NCI-H1105 treated with DMSO at 0.1 percent for 48 hours (cell line): ENCODE measurements around the gene LDB2.

Experiments used
- DNase-seq: peaks from one replicate; lab custom pipeline; 2025; lab: John Stamatoyannopoulos, UW

LDB2 gene

DNA sequence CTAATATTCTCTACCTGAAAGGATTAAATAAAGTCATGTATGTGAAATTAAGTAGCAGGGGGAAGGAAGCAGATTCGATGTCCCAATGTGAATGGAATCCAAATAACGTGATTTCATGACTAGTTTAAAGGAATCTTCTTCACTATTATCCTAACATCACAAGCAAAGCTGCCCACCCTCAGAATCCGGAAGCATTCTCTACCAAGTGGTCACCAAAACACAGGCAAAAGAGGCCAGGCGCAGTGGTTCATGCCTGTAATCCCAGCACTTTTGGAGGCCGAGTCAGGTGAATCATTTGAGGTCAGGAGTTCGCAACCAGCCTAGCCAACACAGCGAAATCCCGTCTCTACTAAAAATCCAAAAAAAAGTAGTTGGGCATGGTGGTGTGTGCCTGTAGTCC is 212.9 kb downstream of the LDB2 start:
- DNase-seq = no peak

DNA sequence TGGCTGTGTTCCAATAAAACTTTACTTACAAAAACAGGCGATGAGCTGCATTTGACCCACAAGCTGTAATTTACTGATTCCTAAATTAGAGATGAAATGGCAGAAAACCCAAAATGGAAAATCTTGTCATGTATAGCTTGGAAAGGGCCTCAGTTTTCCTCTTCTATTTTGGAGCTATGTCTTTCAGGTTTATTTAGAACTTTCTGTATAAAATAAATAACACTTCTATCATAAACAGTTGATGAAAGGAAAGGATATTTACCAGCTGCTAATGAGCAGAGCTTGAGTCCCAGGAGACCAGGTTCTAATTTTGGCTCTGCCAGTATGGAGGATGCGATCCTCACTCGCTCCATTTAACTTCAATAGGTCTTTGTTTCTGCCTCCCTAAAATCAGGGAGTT is 213.5 kb downstream of the LDB2 start:
- DNase-seq = no peak

DNA sequence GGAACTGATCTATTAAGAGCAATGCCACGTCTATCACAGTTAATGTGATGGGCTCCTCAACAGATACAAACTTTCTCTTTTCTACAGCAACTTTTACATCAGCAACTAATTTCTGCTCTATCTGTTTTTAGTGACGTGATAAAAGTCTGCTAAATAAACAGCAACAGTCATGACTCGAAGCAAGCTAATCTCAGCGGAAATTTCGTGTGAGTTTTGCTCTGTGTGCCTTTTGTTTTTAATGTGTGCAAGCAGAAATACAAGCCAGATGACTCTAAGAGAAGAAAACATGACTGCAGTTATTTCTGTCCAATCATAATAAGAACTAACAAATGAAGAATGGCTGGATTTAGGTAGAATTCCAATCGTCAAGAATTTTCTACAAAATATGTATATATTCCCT is 214.3 kb downstream of the LDB2 start:
- DNase-seq = no peak

DNA sequence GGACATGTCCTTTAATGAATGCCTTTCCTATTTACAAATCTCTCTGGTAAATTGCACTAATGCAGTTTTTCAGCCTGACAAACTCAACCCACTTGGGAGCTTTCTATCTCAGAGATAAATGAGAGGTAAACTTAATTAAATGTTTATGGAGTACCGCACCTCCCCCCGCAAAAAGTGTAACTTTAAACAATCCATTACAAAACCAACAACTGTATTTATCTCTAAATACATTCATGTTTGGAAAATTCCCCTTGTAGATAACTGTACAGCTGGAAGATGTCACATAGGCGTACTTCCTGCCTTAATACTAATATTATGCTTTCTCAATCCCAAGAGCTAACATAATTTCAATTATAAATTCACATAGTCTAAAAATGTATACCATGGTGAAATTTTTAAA is 215.5 kb downstream of the LDB2 start:
- DNase-seq = no peak

DNA sequence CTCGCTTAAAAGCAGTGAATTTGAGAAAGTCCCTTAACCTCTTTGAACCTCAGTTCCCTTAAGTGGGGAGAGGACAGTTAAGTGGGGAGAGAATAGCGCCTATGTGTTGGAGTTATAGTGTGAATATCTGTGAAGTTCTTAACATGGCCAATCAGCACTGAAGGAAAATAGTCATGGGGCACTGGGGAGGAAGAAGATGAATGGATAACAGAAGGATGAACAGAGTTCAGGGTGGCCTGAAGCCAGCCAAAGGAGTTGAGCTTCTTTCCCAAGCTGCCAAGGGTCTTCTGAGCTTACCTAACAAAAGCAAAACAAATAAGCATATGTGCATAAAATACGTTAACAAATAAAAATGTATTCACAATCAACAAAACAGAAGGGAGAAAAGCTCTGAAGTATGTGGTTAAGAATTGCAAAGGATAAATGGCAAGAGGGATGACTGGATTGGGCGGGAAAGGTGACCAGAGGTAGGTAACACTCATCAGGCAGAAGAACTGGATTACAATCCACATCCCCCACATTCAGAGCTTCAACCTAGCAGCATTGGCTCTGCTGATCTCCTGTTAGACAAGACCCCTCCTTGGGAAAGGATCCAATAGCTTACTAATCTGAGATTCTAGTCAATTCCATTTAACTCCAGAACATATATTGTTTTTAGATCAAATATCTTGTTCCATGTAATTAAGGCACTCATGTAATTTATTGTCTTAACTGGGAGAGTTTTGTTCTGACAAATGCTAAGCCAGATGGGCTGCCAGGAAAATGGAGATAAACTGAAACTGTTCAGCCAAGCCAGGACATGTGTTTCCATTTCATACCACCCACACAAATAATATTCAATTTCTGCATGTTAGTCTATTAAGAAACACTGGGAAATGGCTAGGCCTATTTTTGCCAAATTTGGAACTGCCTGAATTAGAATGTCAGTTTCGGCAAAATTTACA is 221.2 kb downstream of the LDB2 start:
- DNase-seq = no peak

DNA sequence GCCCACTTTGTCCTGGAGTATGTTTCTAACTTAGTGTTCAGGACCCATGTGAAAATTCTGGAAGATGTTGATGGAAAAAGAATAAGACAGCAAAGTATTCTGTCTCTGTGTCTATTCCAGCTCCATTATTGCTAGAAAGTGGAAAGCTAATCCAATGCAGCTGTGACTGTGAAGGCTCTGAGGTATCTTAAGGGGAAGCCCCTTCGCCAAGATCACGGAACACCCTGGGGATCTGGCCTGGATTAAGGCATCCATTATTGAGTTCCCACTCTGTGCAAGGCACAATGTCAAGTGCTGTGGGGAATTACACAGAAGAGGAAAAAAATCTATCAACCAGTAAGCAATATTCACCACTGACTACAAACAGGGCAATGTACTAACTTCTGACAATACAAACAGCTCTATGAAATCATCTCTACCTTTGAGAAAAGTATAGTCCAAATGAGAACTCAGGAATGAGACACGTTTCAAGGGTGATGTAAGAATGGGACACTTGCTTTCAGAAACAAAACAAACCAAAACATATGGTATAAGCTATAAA is 222.1 kb downstream of the LDB2 start:
- DNase-seq = no peak

DNA sequence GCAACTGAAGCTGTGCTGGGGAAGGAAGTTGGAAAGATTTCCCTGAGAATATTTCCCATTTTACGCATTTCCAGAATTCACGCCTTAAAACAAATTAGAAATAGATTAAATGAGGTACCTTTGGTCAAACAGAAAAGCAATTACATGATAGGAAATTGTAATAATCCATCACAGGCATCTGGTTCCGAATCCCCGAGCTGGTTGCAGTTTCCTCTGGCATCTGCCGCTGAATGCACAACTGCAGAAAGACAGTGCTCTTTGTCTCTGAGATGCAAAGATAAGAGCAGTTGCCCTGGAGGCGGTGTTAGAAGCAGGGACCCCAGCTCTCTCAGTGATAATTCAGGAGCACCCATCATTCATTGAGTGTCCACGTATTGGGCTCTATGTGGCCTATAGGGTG is 224.4 kb downstream of the LDB2 start:
- no peak for DNase-seq

DNA sequence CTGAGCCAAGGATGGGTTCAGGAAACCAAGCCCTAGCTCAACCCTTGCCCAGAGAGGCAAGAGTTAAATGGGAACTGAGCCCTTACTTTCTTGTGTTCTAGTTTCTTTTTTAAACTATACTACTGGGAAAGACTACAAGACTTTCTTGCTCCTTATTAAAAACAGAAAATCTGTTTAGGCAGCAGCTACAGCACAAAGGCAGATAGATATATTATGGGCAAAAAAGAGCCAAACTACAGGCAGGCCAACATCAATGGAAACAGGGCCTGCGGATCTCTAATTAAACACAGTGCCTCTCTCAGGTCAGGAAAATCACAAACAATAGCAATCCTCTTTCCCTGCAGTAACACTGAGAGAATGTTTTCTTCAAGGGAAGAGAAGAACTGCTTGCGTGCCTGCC is 226.0 kb downstream of the LDB2 start:
- no peak for DNase-seq

DNA sequence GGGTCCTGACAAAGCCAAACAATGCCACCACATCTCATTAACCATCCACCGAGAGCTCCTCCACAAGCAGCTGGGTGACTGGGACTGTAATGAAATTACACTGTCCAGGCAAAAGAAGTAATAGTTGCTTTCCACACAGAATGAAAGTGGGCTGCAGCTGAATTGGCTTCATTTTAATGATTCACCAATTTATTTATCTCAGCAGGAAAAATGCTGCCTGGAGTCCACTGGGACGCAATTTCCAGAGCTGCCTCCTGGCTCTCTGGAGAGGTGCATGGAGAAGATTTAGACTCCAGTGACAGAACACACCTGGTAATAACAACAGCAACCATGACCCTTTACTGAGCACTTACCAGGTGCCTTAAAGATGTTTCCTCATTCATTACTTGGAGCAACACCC is 226.7 kb downstream of the LDB2 start:
- no peak for DNase-seq

DNA sequence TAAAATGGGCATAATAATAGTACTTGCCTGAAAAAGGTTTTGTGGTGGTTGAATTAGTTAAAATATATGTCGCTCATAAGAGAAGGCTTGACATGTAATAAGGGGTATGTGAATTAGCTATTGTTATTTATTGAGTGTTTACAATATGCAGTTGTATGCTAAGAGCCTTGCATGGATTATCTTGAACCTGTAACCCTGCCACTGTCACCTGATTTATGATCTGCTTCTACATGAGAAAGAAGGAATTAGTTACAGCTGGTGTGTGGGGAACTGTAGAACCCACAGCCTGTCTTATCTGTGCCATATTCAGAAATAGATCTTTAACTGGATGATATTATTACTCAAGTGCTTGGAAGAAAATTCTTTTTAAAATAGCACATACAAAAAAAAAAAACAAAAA is 227.7 kb downstream of the LDB2 start:
- no peak for DNase-seq

DNA sequence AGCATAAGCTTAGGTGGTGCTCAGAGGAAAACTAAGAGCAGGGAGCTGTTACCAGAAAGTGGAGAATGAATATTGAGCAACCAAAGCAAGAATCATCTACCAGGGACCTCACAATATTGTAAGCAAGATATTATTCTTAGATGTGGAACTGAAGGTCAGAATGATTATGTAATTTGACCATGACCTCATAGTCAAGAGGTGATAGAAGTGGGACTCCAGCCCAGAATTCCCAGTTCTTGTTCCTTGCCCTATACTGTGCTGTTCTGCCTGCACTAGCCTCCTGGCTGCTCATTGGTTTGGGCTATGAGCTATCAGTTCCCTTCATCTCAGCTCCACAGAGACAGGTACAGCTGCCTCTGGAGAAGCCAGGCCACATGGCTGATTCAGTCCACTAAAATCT is 229.4 kb downstream of the LDB2 start:
- no peak for DNase-seq

DNA sequence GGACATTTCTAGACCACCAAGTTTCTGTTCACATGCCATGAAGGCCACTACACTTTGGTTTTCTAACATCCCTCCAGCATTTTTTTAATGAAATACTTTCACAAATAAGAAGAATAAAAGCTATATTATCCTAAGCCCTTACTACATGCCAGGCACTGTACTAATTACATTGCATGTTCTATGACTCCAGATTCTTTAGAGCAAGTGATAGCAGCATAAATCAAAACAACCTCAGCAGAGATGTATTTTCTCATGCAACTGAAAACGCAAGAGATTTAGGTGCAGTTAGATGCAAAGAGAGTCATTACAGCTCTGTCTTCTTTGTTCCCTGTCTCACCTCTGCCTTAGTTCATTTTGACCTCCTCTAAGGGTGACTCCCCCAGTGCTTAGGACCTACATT is 230.0 kb downstream of the LDB2 start:
- DNase-seq = no peak

DNA sequence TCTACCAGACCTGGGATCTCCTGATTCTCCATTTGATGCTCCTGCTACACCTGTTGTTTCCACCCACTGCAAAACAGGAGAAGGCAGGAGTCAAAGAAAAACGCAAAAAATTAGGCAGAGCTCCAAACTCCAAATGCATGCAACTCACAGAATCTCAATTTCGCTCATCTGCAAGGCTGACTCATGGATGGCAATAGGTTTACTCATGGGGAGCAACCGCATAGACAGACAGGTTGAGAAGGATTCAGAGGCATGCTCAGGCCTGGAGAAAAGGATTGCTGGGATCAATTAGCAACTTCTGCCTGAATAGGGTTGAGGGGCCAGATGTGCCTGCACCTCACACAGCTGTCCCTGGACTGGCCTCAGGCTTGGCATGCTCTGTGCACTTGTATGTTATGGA is 231.0 kb downstream of the LDB2 start:
- no peak for DNase-seq

DNA sequence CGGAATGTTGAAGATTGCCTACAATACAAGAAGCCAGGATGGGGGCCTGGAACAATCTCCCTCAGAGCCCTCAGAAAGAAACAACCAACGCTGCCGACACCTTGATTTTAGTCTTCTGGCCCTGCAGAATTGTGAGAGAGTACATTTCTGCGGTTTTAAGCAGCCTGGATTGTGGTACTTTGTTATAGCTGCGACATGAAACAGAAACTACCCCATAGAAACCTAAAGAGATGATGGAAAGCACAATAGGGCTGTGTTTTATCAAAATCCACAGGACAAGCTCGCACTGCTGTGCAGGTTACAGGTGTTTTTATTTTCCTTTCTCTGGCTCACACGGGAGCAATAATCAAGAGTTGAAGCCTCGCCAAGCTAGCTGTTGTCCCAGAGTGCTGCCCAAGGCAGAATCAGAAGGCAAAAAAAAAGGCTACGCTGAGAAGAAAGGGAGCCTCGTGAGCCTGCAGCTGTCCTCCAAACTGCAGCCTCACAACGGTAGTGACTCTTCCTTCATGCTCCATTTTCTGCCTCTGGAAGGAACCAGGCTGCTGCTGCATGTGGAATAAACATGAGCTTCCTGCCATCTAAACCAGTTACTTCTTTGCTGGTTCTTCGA is 232.4 kb downstream of the LDB2 start:
- DNase-seq = no peak

DNA sequence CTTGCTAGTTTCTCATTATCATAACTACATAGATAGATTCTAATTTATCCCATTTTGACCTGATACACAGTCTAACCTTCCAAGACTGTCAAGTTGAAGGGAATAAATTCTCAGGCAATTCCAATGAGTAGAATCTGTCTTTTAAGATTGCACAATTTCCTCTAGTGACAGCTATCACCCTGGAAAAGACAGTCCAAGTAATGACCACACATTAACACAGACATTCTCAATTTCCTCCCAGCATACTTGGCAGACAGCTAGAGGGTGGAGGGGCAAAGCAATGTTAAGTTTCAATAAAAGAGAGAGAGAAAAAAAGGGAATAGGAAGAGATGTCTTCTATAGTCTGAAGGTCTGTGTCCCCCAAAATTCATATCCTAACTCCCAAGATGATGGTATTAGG is 234.7 kb downstream of the LDB2 start:
- DNase-seq = no peak

DNA sequence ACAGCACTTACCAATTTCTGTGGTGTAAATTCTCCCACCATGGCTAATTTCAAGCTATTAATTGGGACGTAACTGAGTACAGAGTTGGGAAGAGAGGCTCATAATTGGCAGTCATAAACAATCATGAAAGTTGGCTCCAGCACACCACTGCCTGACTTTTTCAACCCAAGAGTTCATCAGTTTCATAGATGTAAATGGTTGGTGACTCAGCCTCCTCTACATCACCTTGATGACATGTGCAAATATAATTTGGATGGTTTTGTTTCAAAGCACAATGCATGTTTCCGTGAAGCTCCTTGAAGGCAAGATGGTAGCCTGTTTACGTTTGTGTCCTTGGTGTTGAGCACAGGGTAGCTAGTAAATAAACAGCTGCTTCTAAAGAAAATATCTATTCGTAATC is 235.1 kb downstream of the LDB2 start:
- no peak for DNase-seq

DNA sequence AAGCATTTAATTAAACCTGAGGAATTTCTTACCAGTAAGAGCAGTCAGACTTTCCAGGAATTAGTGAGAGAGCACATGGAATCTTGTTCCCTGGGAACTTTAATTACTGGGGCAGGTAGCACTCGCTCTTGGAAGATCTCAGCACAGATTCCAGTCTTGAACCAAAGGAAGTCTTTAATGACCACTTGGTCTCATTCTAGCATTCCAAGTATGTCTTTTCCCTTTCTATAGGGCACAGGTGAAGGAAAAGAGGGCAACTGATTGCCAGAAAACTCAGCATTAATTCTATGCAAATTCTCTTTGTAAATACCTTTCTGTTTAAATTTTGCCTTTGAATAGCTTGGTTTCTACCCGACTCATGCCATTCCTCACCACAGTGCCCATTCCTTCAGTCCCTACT is 236.6 kb downstream of the LDB2 start:
- DNase-seq = no peak

DNA sequence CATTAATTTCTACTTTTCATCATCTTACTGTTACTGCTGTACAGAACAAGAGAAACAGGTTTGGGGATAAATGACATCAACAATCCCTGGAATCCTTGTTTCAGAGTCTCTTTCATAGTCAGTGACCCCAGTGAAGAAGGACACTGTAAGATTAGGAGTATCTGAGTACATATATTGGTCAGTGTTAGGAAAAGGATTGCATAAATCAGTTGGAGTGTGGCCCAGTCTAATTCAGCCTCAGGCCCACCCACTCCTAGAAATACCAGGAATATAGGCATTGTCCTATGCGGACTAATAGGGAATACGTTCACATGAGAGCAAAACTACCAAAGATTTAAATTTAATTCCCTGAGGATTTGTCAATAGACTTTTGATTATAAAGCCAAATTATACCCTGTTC is 237.8 kb downstream of the LDB2 start:
- no peak for DNase-seq

DNA sequence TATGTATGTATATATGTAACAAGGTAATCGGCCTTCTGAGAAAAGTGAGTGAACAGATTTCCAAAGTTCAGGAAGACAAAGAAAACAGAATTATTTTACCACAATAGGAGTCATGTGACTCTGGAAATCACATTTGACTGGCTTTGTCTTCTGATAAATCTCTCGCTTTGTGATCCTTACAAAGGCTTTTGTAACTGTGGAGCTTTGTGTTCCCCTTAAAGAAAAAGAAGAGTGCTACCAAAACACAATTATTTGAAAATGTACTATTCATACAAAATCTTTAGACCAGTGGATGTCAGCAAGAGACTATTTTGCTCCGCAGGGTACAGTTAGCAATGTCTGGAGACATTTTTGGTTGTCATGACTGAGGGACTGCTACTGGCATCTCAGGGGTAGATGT is 238.8 kb downstream of the LDB2 start:
- DNase-seq = no peak

DNA sequence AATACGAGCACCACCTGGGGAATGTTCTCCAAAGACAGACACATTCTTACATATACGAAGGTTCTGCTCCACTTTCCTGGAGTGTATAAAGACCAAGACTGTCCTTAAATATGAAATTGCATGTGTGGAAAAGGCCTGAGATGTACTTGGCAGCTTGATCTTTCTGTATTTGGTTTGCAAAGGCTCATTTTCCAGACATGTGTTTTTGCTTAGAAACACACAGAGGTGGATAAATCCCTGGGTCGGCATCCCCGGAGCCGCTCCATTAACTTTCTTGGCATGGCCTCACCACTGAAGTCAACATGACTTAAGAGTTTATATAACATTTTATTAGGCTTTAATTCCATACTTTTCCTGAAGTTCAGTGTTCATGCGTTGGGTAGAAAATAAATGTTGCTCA is 239.4 kb downstream of the LDB2 start:
- no peak for DNase-seq

DNA sequence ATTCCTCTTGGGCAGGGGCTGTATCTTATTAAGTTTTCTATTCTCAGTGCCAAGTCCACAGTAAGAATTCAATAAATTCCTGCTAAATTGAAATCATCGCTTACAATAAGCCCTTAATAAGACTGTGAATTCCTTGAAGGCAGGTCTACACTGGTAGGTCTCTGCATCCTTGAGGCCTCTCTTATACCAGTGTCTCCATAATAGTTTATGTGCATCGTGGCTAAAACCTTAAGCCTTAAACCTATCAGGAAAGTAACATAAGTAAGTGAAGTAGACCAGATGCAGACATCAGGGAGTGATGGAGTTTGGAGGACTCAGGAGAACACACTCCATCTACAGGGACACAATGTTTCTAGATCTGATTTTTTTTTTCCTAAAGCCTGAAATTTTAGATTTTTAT is 240.3 kb downstream of the LDB2 start:
- DNase-seq = no peak

DNA sequence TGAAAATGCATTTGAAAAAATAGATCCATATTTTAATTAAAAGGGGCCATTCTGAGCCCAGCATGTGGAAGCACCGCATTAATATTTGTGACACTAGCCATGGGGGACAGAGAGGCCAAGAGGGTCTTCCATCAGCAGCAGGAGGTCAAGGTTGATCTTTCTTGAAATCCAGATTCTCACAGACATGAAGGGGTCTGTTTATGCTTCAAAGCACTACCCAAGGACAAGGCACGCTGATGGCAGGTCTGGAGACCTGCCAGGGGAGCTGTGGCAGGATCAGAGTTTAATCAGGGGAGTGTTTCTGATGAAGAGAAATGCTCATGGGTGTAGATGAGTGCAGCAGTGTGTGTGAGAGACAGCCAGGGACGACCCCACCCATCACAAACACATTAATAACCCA is 243.3 kb downstream of the LDB2 start:
- no peak for DNase-seq

DNA sequence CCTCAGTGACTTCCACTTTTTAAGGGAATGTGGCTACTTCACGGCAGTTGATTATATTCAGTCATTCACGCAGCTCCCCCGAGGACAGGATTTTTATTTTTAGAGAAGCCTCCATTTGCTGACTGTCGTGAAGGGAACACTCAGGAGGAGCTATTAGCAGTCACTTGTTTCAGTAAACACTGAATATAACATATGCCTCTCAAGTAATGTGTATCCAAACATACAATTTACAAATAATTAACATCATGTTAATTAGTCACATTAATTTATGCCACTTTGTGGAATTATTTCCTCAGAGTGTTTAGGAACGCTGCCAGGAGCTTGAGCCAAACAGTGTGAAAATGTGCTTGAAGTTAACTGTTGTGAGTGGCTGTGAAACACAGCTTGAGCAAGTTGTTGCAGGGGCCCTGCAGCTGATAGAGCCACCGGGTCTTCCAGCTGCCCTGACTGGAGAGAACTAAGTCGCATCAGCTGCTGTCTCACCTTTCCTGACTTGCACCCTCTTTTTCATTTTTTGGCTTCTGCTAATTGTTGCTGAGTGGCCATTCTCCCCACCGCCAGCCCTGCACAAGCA is 245.6 kb downstream of the LDB2 start:
- no peak for DNase-seq
